Cardiac fibroblast (primary cell): Measurements from ENCODE around the gene SEC11A.
A peak's percentile ranks its signal among the peaks of the same experiment; 100 is the strongest.

ENCODE experiments used
- DNase-seq, 2 donors: peaks; one replicate each; pipeline versions ENCODE4 v3.0.0 to v3.0.0-alpha.2; 2010; ENCODE audit warnings: low read depth in 2 of 2
- H3K4me3 ChIP-seq, 2 donors: replicated peaks in 1 of 2; 1 replicate in 1 of 2; 2 replicates in 1 of 2; pipeline ENCODE4 v1.5.1; 2011; ENCODE audit warnings: low read depth in 2 of 2, low read length in 2 of 2, mild to moderate bottlenecking in 2 of 2, moderate library complexity in 1 of 2
- CTCF ChIP-seq: IDR thresholded peaks from one replicate; pipeline ENCODE4 v1.5.1; 2011; ENCODE audit warnings: low read depth, mild to moderate bottlenecking, low read length, inconsistent platforms

SEC11A gene

DNA sequence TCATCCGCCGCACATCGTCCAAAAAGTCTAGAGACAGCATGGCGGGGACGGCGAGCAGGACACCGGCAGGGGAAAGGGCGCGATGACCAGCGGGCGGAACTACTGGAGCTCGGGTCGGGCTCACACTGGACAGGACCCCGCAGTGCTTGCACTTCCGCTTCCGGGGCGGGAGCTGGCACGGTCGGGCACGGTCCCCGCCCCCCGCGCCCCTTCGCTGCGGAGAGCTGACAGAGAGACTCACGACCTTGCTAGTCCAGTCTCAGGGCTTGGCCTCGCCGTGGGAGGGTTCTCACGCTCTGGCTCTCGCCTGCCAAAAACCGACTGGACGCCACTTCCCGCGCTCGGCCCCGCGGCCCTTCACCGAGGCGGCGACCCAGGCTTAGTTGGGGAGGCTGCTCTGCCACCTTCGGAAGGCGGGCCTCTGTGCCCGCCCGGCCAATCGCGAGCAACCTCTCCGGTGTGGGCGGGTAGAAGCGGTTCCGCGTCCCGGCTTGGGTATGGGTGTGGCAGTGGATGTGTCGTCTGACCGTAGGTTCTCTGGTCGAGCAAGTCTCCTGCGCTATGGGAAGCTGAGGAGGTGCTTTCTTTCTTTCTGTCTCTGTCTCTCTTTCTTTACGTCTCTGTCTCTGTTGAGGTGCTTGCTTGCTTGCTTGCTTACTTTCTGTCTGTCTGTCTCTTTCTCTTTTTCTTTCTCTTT lies at the start of gene SEC11A:
Gene SEC11A (minus strand): TSS at position 104 of the 697 bp plus-strand sequence. CDS start 64 bp downstream, at position 40.
- H3K4me3 ChIP-seq: peak within 1 kb of the TSS; percentile 82 to 89
- no peak for TF ChIP-seq CTCF
- peak; percentile 95 to 96 for DNase-seq

- no peak for DNase-seq
- no peak overlapping the region for H3K4me3 ChIP-seq
- TF ChIP-seq CTCF: no peak
Measured at GRCh38 chr15:84765675-84766074, 49.7 kb upstream of the SEC11A start.

- no peak for TF ChIP-seq CTCF
- DNase-seq: peak in 1 of 2 donors; percentile 25
- no peak overlapping the region for H3K4me3 ChIP-seq
Measured at GRCh38 chr15:84764989-84765388, 49.0 kb upstream of the SEC11A start.

DNA sequence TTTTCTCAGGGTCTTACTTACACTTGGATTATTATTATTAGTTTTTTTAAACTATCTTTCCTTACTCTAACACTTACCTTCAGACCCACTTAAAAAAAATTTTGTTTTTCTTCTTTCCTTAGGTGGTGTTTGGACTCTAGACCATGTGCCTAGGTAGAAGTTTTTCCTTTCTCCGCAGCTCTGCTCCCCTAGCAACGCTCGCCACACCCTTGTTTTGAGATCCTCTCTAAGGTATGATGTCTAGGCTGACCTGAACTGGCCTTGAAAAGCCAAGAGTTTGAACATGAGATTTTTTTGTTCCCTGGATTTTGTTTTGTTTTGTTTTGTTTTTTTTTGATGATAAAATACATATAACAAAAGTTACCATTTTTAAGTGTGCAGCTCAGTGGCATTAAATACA lies 48.6 kb upstream of the SEC11A start:
- no peak for TF ChIP-seq CTCF
- H3K4me3 ChIP-seq: no peak overlapping the region
- no peak for DNase-seq

- H3K4me3 ChIP-seq: no peak overlapping the region
- no peak for TF ChIP-seq CTCF
- no peak for DNase-seq
Measured at GRCh38 chr15:84762840-84763572, 47.1 kb upstream of the SEC11A start.

DNA sequence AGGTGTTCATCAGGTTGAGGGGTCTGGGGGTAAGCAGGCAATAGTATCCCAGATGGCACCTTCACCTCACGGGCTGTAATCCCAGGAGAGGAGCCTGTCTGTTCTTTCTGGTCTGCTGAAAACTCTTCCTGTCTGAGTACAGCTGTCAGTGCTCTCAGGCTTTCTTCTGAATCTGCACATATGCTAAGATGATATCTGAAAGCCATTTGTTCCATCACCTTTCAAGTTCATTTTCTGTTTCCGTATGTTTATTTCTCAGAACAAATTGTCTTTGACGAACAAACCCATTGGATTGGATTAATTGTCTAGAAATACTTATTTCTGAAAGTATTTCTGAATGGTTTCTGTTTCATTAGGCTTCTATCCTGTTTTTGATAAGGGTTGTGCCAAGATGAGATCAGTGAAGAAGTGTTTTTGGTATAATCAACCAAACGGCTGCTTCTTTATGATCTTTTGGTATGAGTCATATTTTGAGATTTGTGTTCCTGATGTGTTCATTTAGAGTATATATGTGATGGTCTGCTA lies 45.7 kb upstream of the SEC11A start:
- DNase-seq: no peak
- H3K4me3 ChIP-seq: no peak overlapping the region
- no peak for TF ChIP-seq CTCF
